ENCODE measurements around the gene TNNI2.

DNA sequence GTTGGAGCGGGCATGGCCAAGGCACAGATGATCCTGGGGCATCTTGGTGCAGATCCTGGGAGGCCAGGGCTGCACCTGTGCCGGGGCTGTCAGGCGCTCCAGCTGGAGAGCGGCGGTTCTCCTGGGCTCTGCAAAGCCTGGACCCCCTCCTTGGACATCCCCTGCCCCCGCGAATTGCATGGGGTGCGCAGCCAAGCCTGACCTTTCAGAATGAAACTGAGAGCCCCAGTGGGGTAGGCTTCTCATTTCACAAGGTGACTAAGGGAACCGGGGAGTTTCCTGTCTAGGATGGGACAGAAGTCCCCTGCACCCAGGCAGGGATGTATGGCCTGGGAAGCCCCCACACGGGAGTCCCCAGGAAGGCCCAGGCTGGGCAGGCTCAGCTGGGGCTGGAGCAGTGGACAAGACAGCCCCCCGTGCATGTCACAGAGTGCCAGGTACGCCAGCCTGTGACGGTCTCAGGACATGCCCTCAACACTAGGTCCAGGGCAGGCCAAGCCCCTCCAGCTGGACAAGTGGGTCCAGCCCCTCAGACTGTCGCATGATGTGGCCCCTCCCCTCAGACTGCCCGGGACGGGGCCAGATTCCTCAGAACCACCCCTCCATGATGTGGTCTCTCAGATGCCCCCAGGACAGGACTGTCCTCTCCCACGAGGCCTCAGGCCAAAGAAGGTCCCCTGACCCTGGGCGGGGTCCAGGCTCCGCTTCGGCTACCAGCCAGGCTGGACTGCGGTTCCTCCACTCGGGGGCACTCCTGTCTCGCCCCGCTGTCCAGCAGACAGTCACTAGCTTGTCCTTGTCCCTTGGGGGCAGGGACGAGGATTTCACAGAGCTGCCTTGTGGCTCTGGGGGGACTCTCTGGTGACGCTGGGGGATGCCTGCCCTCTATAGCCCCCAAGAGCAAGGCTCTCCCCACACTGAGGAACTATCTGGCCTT is 16.4 kb downstream of the TNNI2 start:
- no peak for TF ChIP-seq POLR2A (IDR thresholded peaks at IDR 0.05)
- TF ChIP-seq EP300 (IDR thresholded peaks at IDR 0.05) = no peak
- TF ChIP-seq, protein P1, sequence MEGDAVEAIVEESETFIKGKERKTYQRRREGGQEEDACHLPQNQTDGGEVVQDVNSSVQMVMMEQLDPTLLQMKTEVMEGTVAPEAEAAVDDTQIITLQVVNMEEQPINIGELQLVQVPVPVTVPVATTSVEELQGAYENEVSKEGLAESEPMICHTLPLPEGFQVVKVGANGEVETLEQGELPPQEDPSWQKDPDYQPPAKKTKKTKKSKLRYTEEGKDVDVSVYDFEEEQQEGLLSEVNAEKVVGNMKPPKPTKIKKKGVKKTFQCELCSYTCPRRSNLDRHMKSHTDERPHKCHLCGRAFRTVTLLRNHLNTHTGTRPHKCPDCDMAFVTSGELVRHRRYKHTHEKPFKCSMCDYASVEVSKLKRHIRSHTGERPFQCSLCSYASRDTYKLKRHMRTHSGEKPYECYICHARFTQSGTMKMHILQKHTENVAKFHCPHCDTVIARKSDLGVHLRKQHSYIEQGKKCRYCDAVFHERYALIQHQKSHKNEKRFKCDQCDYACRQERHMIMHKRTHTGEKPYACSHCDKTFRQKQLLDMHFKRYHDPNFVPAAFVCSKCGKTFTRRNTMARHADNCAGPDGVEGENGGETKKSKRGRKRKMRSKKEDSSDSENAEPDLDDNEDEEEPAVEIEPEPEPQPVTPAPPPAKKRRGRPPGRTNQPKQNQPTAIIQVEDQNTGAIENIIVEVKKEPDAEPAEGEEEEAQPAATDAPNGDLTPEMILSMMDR (IDR thresholded peaks at IDR 0.05) = no peak
- TF ChIP-seq POLR2AphosphoS5 (IDR thresholded peaks at IDR 0.05) = no peak

Measured in gastroesophageal sphincter (tissue), 3 donors.